CD4-positive, alpha-beta memory T cell (primary cell): ENCODE data around the gene OBSCN. TPM values are rescaled to one million over a fixed set of nuclear protein-coding genes. Genes with fewer than 3 reads are reported as not detected.

Experiments used
- CTCF ChIA-PET: fragments of 350-600 bp; sonication (Branson Sonifier 250); formaldehyde crosslinking; loops from one replicate; lab custom pipeline; 2021; ENCODE audit warnings: inconsistent platforms; ENCODE audit not compliant: partially characterized antibody; lab: Charles Lee
- POLR2A ChIA-PET: fragments of 350-600 bp; sonication (Branson Sonifier 250); formaldehyde crosslinking; loops from one replicate; lab custom pipeline; 2021; ENCODE audit not compliant: partially characterized antibody; lab: Charles Lee
- DNase-seq, 5 donors: peaks; one replicate each; pipeline versions ENCODE4 v3.0.0 to v3.0.0-alpha.2; 2020 to 2022; ENCODE audit warnings: mixed read lengths in 1 of 5
- H3K27ac ChIP-seq: one replicate; pipeline ENCODE4 v1.7.0; 2013; ENCODE audit warnings: low read depth, low read length
- H3K27me3 ChIP-seq: 2 replicates; pipeline ENCODE4 v1.7.0; 2013; ENCODE audit warnings: mild to moderate bottlenecking, low read length, moderate library complexity; ENCODE audit not compliant: insufficient read depth
- H3K36me3 ChIP-seq: 2 replicates; pipeline ENCODE4 v1.7.0; 2013; ENCODE audit warnings: mild to moderate bottlenecking, low read length, moderate library complexity; ENCODE audit not compliant: insufficient read depth
- H3K4me1 ChIP-seq: 2 replicates; pipeline ENCODE4 v1.7.0; 2013; ENCODE audit warnings: mild to moderate bottlenecking, low read length, moderate library complexity; ENCODE audit not compliant: insufficient read depth
- H3K4me3 ChIP-seq, 2 donors: one replicate each; pipeline ENCODE4 v1.7.0; 2013; ENCODE audit warnings: low read length in 2 of 2, mild to moderate bottlenecking in 1 of 2
- H3K9me3 ChIP-seq, 2 donors: one replicate each; pipeline ENCODE4 v1.7.0; 2013; ENCODE audit warnings: low read length in 2 of 2, control low read depth in 1 of 2; ENCODE audit not compliant: control insufficient read depth in 1 of 2
- H3K27ac Mint-ChIP-seq, 7 donors: one replicate each; pipeline ENCODE4 v1.8.0; 2020 to 2021; ENCODE audit warnings: mixed read lengths in 7 of 7, mild to moderate bottlenecking in 6 of 7, inconsistent platforms in 3 of 7, moderate library complexity in 3 of 7
- H3K27me3 Mint-ChIP-seq, 2 donors: one replicate each; pipeline ENCODE4 v1.8.0; 2020 to 2021; ENCODE audit warnings: mixed read lengths in 2 of 2
- H3K36me3 Mint-ChIP-seq, 2 donors: one replicate each; pipeline ENCODE4 v1.8.0; 2020 to 2021; ENCODE audit warnings: mixed read lengths in 2 of 2, inconsistent platforms in 1 of 2, mild to moderate bottlenecking in 1 of 2
- H3K4me1 Mint-ChIP-seq, 4 donors: one replicate each; pipeline ENCODE4 v1.8.0; 2020 to 2021; ENCODE audit warnings: mixed read lengths in 4 of 4, mild to moderate bottlenecking in 1 of 4
- H3K4me3 Mint-ChIP-seq, 8 donors: one replicate each; pipeline ENCODE4 v1.8.0; 2020 to 2021; ENCODE audit warnings: mixed read lengths in 8 of 8, mild to moderate bottlenecking in 7 of 8, moderate library complexity in 6 of 8, inconsistent platforms in 3 of 8
- H3K9me3 Mint-ChIP-seq, 8 donors: one replicate each; pipeline ENCODE4 v1.8.0; 2020 to 2021; ENCODE audit warnings: mixed read lengths in 8 of 8, mild to moderate bottlenecking in 5 of 8, inconsistent platforms in 3 of 8, moderate library complexity in 1 of 8
- intact Hi-C: fragments of 100-400 bp; cut with micrococcal nuclease; formaldehyde crosslinking; loops from one replicate; pipeline ENCODE4 v1.15.1; 2023
- polyA plus RNA-seq, 2 donors: library from polyadenylated mRNA; unstranded; fragments of 300-500 nt; fragmentation: Illumina TruSeq; gene quantifications; one replicate each; pipeline ENCODE4 v1.2.3, GENCODE V29; 2021
- total RNA-seq, 2 experiments: library from RNA; stranded (reverse); gene quantifications; one replicate each; pipeline ENCODE4 v1.2.3, GENCODE V29; 2021

Gene OBSCN
- total and polyA plus RNA-seq, 4 experiments from 2014 or later = 0.19 to 91.4 (median 39.8) TPM

GRCh38 chr1:228315484-228315944 lies 107.7 kb downstream of the OBSCN start:
- DNase-seq = no peak
- CTCF ChIA-PET = no interaction called here
- H3K27me3 ChIP-seq = no peaks in the 10 kb centered on the region
- H3K27me3 Mint-ChIP-seq = no peaks in the 10 kb centered on the region
- H3K9me3 ChIP-seq = peaks cover 0 to 7% of the 10 kb centered on the region in 2 donors
- peaks cover 11% of the 10 kb centered on the region for H3K36me3 ChIP-seq
- POLR2A ChIA-PET = no interaction called here
- no peaks in the 10 kb centered on the region for H3K4me1 ChIP-seq
- H3K4me3 Mint-ChIP-seq = no peak overlapping the region
- no peak overlapping the region for H3K4me3 ChIP-seq
- H3K27ac ChIP-seq = no peak overlapping the region
- peaks cover 0 to 10% (median 3%) of the 10 kb centered on the region in 8 donors for H3K9me3 Mint-ChIP-seq
- no peaks in the 10 kb centered on the region for H3K4me1 Mint-ChIP-seq
- H3K36me3 Mint-ChIP-seq = peaks cover 10 to 11% of the 10 kb centered on the region in 2 donors
- H3K27ac Mint-ChIP-seq = no peak overlapping the region
- intact Hi-C loops = no loop called here

GRCh38 chr1:228315945-228316588 lies 108.2 kb downstream of the OBSCN start:
- H3K4me1 ChIP-seq = no peaks in the 10 kb centered on the region
- ChIA-PET CTCF (no interaction called here), POLR2A (no interaction called here)
- H3K4me1 Mint-ChIP-seq = no peaks in the 10 kb centered on the region
- no peak overlapping the region for H3K4me3 Mint-ChIP-seq
- peaks cover 11% of the 10 kb centered on the region for H3K36me3 ChIP-seq
- H3K27ac Mint-ChIP-seq = no peak overlapping the region
- no peak overlapping the region for H3K27ac ChIP-seq
- no peak overlapping the region for H3K4me3 ChIP-seq
- peaks cover 0 to 7% of the 10 kb centered on the region in 2 donors for H3K9me3 ChIP-seq
- no peaks in the 10 kb centered on the region for H3K27me3 ChIP-seq
- no peak for DNase-seq
- no peaks in the 10 kb centered on the region for H3K27me3 Mint-ChIP-seq
- intact Hi-C loops = no loop called here
- peaks cover 0 to 10% (median 3%) of the 10 kb centered on the region in 8 donors for H3K9me3 Mint-ChIP-seq
- H3K36me3 Mint-ChIP-seq = peaks cover 10 to 11% of the 10 kb centered on the region in 2 donors

GRCh38 chr1:228316589-228317387 lies 108.9 kb downstream of the OBSCN start:
- Mint-ChIP-seq H3K36me3 (peaks cover 10 to 11% of the 10 kb centered on the region in 2 donors), H3K4me3 (no peak overlapping the region), H3K9me3 (peaks cover 0 to 10% (median 3%) of the 10 kb centered on the region in 8 donors), H3K4me1 (no peaks in the 10 kb centered on the region), H3K27ac (no peak overlapping the region), H3K27me3 (no peaks in the 10 kb centered on the region)
- no peaks in the 10 kb centered on the region for H3K27me3 ChIP-seq
- peaks cover 11% of the 10 kb centered on the region for H3K36me3 ChIP-seq
- intact Hi-C loops = no loop called here
- H3K4me3 ChIP-seq = no peak overlapping the region
- ChIA-PET POLR2A (no interaction called here), CTCF (no interaction called here)
- H3K9me3 ChIP-seq = peaks cover 0 to 7% of the 10 kb centered on the region in 2 donors
- no peak overlapping the region for H3K27ac ChIP-seq
- DNase-seq = no peak
- no peaks in the 10 kb centered on the region for H3K4me1 ChIP-seq

- Histone ChIP-seq H3K27me3 (no peaks in the 10 kb centered on the region), H3K4me1 (no peaks in the 10 kb centered on the region), H3K36me3 (peaks cover 11% of the 10 kb centered on the region), H3K4me3 (no peak overlapping the region), H3K27ac (no peak overlapping the region), H3K9me3 (peaks cover 0 to 7% of the 10 kb centered on the region in 2 donors)
- H3K27ac Mint-ChIP-seq = no peak overlapping the region
- H3K27me3 Mint-ChIP-seq = no peaks in the 10 kb centered on the region
- CTCF ChIA-PET = no interaction called here
- intact Hi-C loops = no loop called here
- no peak overlapping the region for H3K4me3 Mint-ChIP-seq
- DNase-seq = no peak
- H3K9me3 Mint-ChIP-seq = peaks cover 0 to 8% (median 3%) of the 10 kb centered on the region in 8 donors
- POLR2A ChIA-PET = no interaction called here
- peaks cover 14% of the 10 kb centered on the region in 2 donors for H3K36me3 Mint-ChIP-seq
- no peaks in the 10 kb centered on the region for H3K4me1 Mint-ChIP-seq
Observed at GRCh38 chr1:228317411-228317828, 109.6 kb downstream of the OBSCN start.

- intact Hi-C loops = no loop called here
- Mint-ChIP-seq H3K9me3 (peaks cover 0 to 2% (median under 1%) of the 10 kb centered on the region in 8 donors), H3K27ac (no peak overlapping the region), H3K36me3 (peaks cover 16 to 17% of the 10 kb centered on the region in 2 donors), H3K27me3 (no peaks in the 10 kb centered on the region), H3K4me3 (no peak overlapping the region), H3K4me1 (no peaks in the 10 kb centered on the region)
- Histone ChIP-seq H3K4me3 (no peak overlapping the region), H3K27ac (no peak overlapping the region), H3K9me3 (peaks cover 0 to under 1% of the 10 kb centered on the region in 2 donors), H3K27me3 (no peaks in the 10 kb centered on the region), H3K36me3 (peaks cover 11% of the 10 kb centered on the region), H3K4me1 (no peaks in the 10 kb centered on the region)
- ChIA-PET CTCF (no interaction called here), POLR2A (no interaction called here)
- DNase-seq = no peak
Observed at GRCh38 chr1:228317891-228318810, 110.3 kb downstream of the OBSCN start.

- Mint-ChIP-seq H3K4me1 (no peaks in the 10 kb centered on the region), H3K27me3 (no peaks in the 10 kb centered on the region), H3K27ac (no peak overlapping the region), H3K9me3 (no peaks in the 10 kb centered on the region), H3K4me3 (no peak overlapping the region), H3K36me3 (peaks cover 19 to 23% of the 10 kb centered on the region in 2 donors)
- Histone ChIP-seq H3K4me1 (no peaks in the 10 kb centered on the region), H3K9me3 (no peaks in the 10 kb centered on the region), H3K27ac (no peak overlapping the region), H3K27me3 (no peaks in the 10 kb centered on the region), H3K36me3 (peaks cover 11% of the 10 kb centered on the region), H3K4me3 (no peak overlapping the region)
- DNase-seq = no peak
- intact Hi-C loops = no loop called here
- ChIA-PET CTCF (interaction anchor here (0.6 kb wide), 1 partner anchor 153 kb away, joined by 3 read pairs; no protein-coding TSS in a partner anchor), POLR2A (no interaction called here)
Observed at GRCh38 chr1:228318823-228319241, 111.0 kb downstream of the OBSCN start.
